Mucosa of rectum (tissue), 2 donors: ENCODE measurements around the gene FASTK.
A peak's percentile ranks its signal among the peaks of the same experiment; 100 is the strongest.

Source experiments
- H3K27ac ChIP-seq, 2 donors: one replicate each; pipeline ENCODE4 v1.7.0; 2013; ENCODE audit warnings: inconsistent platforms in 2 of 2, low read depth in 2 of 2, low read length in 2 of 2
- H3K27me3 ChIP-seq, 2 donors: one replicate each; pipeline ENCODE4 v1.7.0; 2013; ENCODE audit warnings: low read length in 2 of 2; ENCODE audit not compliant: control insufficient read depth in 2 of 2, insufficient read depth in 2 of 2
- H3K36me3 ChIP-seq, 2 donors: one replicate each; pipeline ENCODE4 v1.7.0; 2013; ENCODE audit warnings: low read length in 2 of 2; ENCODE audit not compliant: control insufficient read depth in 2 of 2, insufficient read depth in 2 of 2
- H3K4me1 ChIP-seq, 2 donors: one replicate each; pipeline ENCODE4 v1.7.0; 2013; ENCODE audit warnings: low read length in 2 of 2, mild to moderate bottlenecking in 1 of 2; ENCODE audit not compliant: control insufficient read depth in 2 of 2, insufficient read depth in 2 of 2
- H3K4me3 ChIP-seq, 2 donors: one replicate each; pipeline ENCODE4 v1.7.0; 2013; ENCODE audit warnings: low read length in 2 of 2
- H3K9ac ChIP-seq, 2 donors: one replicate each; pipeline ENCODE4 v1.7.0; 2013; ENCODE audit warnings: low read length in 2 of 2, low read depth in 1 of 2, mild to moderate bottlenecking in 1 of 2
- H3K9me3 ChIP-seq, 2 donors: one replicate each; pipeline ENCODE4 v1.7.0; 2013; ENCODE audit warnings: low read length in 2 of 2; ENCODE audit not compliant: control insufficient read depth in 2 of 2
- donor health status: healthy.
- donor health status: Normal muscosa, but diverticular disease.

The FASTK gene

GRCh38 chr7:151110236-151110940, 29.8 kb upstream of the FASTK start:
- H3K4me1 ChIP-seq = peaks cover 3 to 10% of the 10 kb centered on the region in 2 donors
- H3K27ac ChIP-seq = peak overlapping the region in 1 of 2 donors; percentile 16
- no peaks in the 10 kb centered on the region for H3K27me3 ChIP-seq
- H3K9me3 ChIP-seq = no peaks in the 10 kb centered on the region
- no peaks in the 10 kb centered on the region for H3K36me3 ChIP-seq
- no peak overlapping the region for H3K9ac ChIP-seq
- no peak overlapping the region for H3K4me3 ChIP-seq

GRCh38 chr7:151109094-151110048, 28.8 kb upstream of the FASTK start:
- no peak overlapping the region for H3K4me3 ChIP-seq
- peak overlapping the region in 1 of 2 donors; percentile 16 for H3K27ac ChIP-seq
- H3K9ac ChIP-seq = no peak overlapping the region
- peaks cover 3 to 10% of the 10 kb centered on the region in 2 donors for H3K4me1 ChIP-seq
- H3K27me3 ChIP-seq = no peaks in the 10 kb centered on the region
- H3K36me3 ChIP-seq = peaks cover 0 to 3% of the 10 kb centered on the region in 2 donors
- H3K9me3 ChIP-seq = no peaks in the 10 kb centered on the region

- no peaks in the 10 kb centered on the region for H3K9me3 ChIP-seq
- peaks cover 0 to 3% of the 10 kb centered on the region in 2 donors for H3K4me1 ChIP-seq
- H3K9ac ChIP-seq = no peak overlapping the region
- H3K36me3 ChIP-seq = peaks cover 0 to 4% of the 10 kb centered on the region in 2 donors
- H3K4me3 ChIP-seq = no peak overlapping the region
- H3K27me3 ChIP-seq = no peaks in the 10 kb centered on the region
- H3K27ac ChIP-seq = no peak overlapping the region
Observed at GRCh38 chr7:151107882-151108281, 27.3 kb upstream of the FASTK start.

GRCh38 chr7:151104411-151105235, 24.0 kb upstream of the FASTK start:
- H3K27ac ChIP-seq = no peak overlapping the region
- H3K4me1 ChIP-seq = no peaks in the 10 kb centered on the region
- H3K9ac ChIP-seq = no peak overlapping the region
- no peaks in the 10 kb centered on the region for H3K27me3 ChIP-seq
- H3K4me3 ChIP-seq = no peak overlapping the region
- H3K36me3 ChIP-seq = peaks cover 0 to 4% of the 10 kb centered on the region in 2 donors
- H3K9me3 ChIP-seq = no peaks in the 10 kb centered on the region

- Histone ChIP-seq H3K9ac (no peak overlapping the region), H3K36me3 (peaks cover 0 to 4% of the 10 kb centered on the region in 2 donors), H3K9me3 (no peaks in the 10 kb centered on the region), H3K4me3 (no peak overlapping the region), H3K27me3 (no peaks in the 10 kb centered on the region), H3K27ac (no peak overlapping the region), H3K4me1 (no peaks in the 10 kb centered on the region)
Observed at GRCh38 chr7:151103973-151104372, 23.4 kb upstream of the FASTK start.

GRCh38 chr7:151102991-151103390, 22.4 kb upstream of the FASTK start:
- no peak overlapping the region for H3K4me3 ChIP-seq
- H3K27ac ChIP-seq = no peak overlapping the region
- peaks cover 0 to 4% of the 10 kb centered on the region in 2 donors for H3K36me3 ChIP-seq
- no peak overlapping the region for H3K9ac ChIP-seq
- no peaks in the 10 kb centered on the region for H3K27me3 ChIP-seq
- no peaks in the 10 kb centered on the region for H3K4me1 ChIP-seq
- H3K9me3 ChIP-seq = no peaks in the 10 kb centered on the region

GRCh38 chr7:151101621-151102396, 21.2 kb upstream of the FASTK start:
- H3K27ac ChIP-seq = no peak overlapping the region
- no peaks in the 10 kb centered on the region for H3K4me1 ChIP-seq
- no peak overlapping the region for H3K4me3 ChIP-seq
- no peaks in the 10 kb centered on the region for H3K27me3 ChIP-seq
- peaks cover 0 to 4% of the 10 kb centered on the region in 2 donors for H3K36me3 ChIP-seq
- H3K9me3 ChIP-seq = no peaks in the 10 kb centered on the region
- H3K9ac ChIP-seq = no peak overlapping the region

- no peak overlapping the region for H3K9ac ChIP-seq
- H3K4me3 ChIP-seq = no peak overlapping the region
- no peaks in the 10 kb centered on the region for H3K9me3 ChIP-seq
- no peaks in the 10 kb centered on the region for H3K4me1 ChIP-seq
- H3K27ac ChIP-seq = no peak overlapping the region
- H3K36me3 ChIP-seq = peaks cover 0 to 4% of the 10 kb centered on the region in 2 donors
- no peaks in the 10 kb centered on the region for H3K27me3 ChIP-seq
Observed at GRCh38 chr7:151100921-151101320, 20.3 kb upstream of the FASTK start.

- H3K27ac ChIP-seq = no peak overlapping the region
- no peak overlapping the region for H3K4me3 ChIP-seq
- no peaks in the 10 kb centered on the region for H3K27me3 ChIP-seq
- H3K9me3 ChIP-seq = no peaks in the 10 kb centered on the region
- no peak overlapping the region for H3K9ac ChIP-seq
- H3K4me1 ChIP-seq = no peaks in the 10 kb centered on the region
- H3K36me3 ChIP-seq = peaks cover 0 to 3% of the 10 kb centered on the region in 2 donors
Observed at GRCh38 chr7:151099486-151100211, 19.0 kb upstream of the FASTK start.
